ENCODE measurements around the gene NUDT8. TPM values are rescaled to one million over a fixed set of nuclear protein-coding genes. Genes with fewer than 3 reads are reported as not detected.

NUDT8 gene
- total and polyA plus RNA-seq, 9 of the 15 experiments (the other 6 are each of a cell fraction or from before 2014, with no cell fraction given), result 0.23 to 27.8 (median 5.0) TPM

- TF ChIP-seq ZHX1 (conservative IDR thresholded peaks at IDR 0.05; ENCODE audit: low read length) (no peak), GATA2 (CRISPR knock-in tag; IDR thresholded peaks at IDR 0.05) (peak; percentile 19; the same call in 1 of the 2 replicates), CREBBP (IDR thresholded peaks at IDR 0.05; ENCODE audit: low read depth, low read length) (no peak), ZNF280A (IDR thresholded peaks at IDR 0.05; ENCODE audit: low read depth, partially characterized antibody) (peak; percentile 53), MCM2 (IDR thresholded peaks at IDR 0.05; ENCODE audit: low read depth) (no peak), PHB2 (IDR thresholded peaks at IDR 0.05; ENCODE audit: low read depth) (no peak), BRD9 (IDR thresholded peaks at IDR 0.05; ENCODE audit: low read depth, partially characterized antibody) (no peak), MXI1 (IDR thresholded peaks at IDR 0.05; ENCODE audit: low read depth, low read length) (no peak), GTF3C2 (IDR thresholded peaks at IDR 0.05; ENCODE audit: borderline replicate concordance, extremely low read depth, insufficient read length) (no peak), CHD4 (IDR thresholded peaks at IDR 0.05; ENCODE audit: insufficient read depth, insufficient replicate concordance, low read depth, low read length, poor library complexity, severe bottlenecking) (no peak), CBFA2T2 (conservative IDR thresholded peaks at IDR 0.05) (peak; percentile 55), PRPF4 (IDR thresholded peaks at IDR 0.05; ENCODE audit: insufficient read depth, low read depth, low read length, poor library complexity, severe bottlenecking) (no peak), CTCFL (IDR thresholded peaks at IDR 0.05; ENCODE audit: borderline replicate concordance, insufficient read depth, low read depth, low read length, poor library complexity, severe bottlenecking) (no peak), EP300 (IDR thresholded peaks at IDR 0.05; ENCODE audit: low read length) (no peak), XRCC5 (IDR thresholded peaks at IDR 0.05; ENCODE audit: low read depth, low read length) (no peak), ZKSCAN3 (CRISPR knock-in tag; IDR thresholded peaks at IDR 0.05) (no peak), ATF1 (CRISPR knock-in tag; IDR thresholded peaks at IDR 0.05) (no peak), ATF1 (tag; IDR thresholded peaks at IDR 0.05) (no peak), ZNF695 (CRISPR knock-in tag; IDR thresholded peaks at IDR 0.05) (no peak)
Observed at GRCh38 chr11:67656278-67656922, 26.7 kb upstream of the NUDT8 start (continued).

All from K562 (cell line).